Measurements from ENCODE around the gene CPED1.
"Not testable (repeated sequence)": the region's sequence is repeated elsewhere in the genome, so short reads cannot be mapped to it uniquely, and the experiment has no call there.

The CPED1 gene

GRCh38 chr7:121178869-121179497, 190.5 kb downstream of the CPED1 start:
- H3K27ac Mint-ChIP-seq = peak overlapping the region; percentile 89
- H3K9me3 Mint-ChIP-seq = no peaks in the 10 kb centered on the region
- peak; percentile 59 for ATAC-seq
- H3K4me1 Mint-ChIP-seq = peaks cover 67% of the 10 kb centered on the region
- H3K27me3 Mint-ChIP-seq = no peaks in the 10 kb centered on the region
- peaks cover 25% of the 10 kb centered on the region for H3K36me3 Mint-ChIP-seq
- peak overlapping the region; percentile 70 for H3K4me3 Mint-ChIP-seq

- peak; percentile 98 for ATAC-seq
- no peaks in the 10 kb centered on the region for H3K9me3 Mint-ChIP-seq
- H3K36me3 Mint-ChIP-seq = peaks cover 13% of the 10 kb centered on the region
- H3K4me3 Mint-ChIP-seq = peak overlapping the region; percentile 45
- H3K27me3 Mint-ChIP-seq = no peaks in the 10 kb centered on the region
- H3K4me1 Mint-ChIP-seq = peaks cover 62% of the 10 kb centered on the region
- H3K27ac Mint-ChIP-seq = peak overlapping the region; percentile 89
These were observed 192.0 kb downstream of the CPED1 start for GRCh38 chr7:121180436-121181063.

- Mint-ChIP-seq H3K9me3 (no peaks in the 10 kb centered on the region), H3K4me3 (no peak overlapping the region), H3K4me1 (peaks cover 62% of the 10 kb centered on the region)
These were observed 192.8 kb downstream of the CPED1 start for GRCh38 chr7:121181357-121181756.

GRCh38 chr7:121182281-121182680, 193.8 kb downstream of the CPED1 start:
- no peaks in the 10 kb centered on the region for H3K9me3 Mint-ChIP-seq
- ATAC-seq = no peak
- peaks cover 13% of the 10 kb centered on the region for H3K36me3 Mint-ChIP-seq
- peak overlapping the region; percentile 89 for H3K27ac Mint-ChIP-seq
- H3K27me3 Mint-ChIP-seq = no peaks in the 10 kb centered on the region
- peaks cover 61% of the 10 kb centered on the region for H3K4me1 Mint-ChIP-seq
- peak overlapping the region; percentile 48 for H3K4me3 Mint-ChIP-seq

More at GRCh38 chr7:121181357-121181756, 192.8 kb downstream of the CPED1 start:
- no peak for ATAC-seq
- peaks cover 13% of the 10 kb centered on the region for H3K36me3 Mint-ChIP-seq
- no peaks in the 10 kb centered on the region for H3K27me3 Mint-ChIP-seq
- peak overlapping the region; percentile 89 for H3K27ac Mint-ChIP-seq

GRCh38 chr7:121182902-121183301, 194.4 kb downstream of the CPED1 start:
- Mint-ChIP-seq H3K9me3 (no peaks in the 10 kb centered on the region), H3K27ac (peak overlapping the region; percentile 89), H3K36me3 (peaks cover 10% of the 10 kb centered on the region), H3K4me1 (peaks cover 59% of the 10 kb centered on the region), H3K27me3 (no peaks in the 10 kb centered on the region), H3K4me3 (no peak overlapping the region)
- no peak for ATAC-seq

- H3K27me3 Mint-ChIP-seq, ATAC-seq, H3K36me3 Mint-ChIP-seq, H3K9me3 Mint-ChIP-seq: not testable (repeated sequence)
- Mint-ChIP-seq H3K4me3 (peak overlapping the region; percentile 14), H3K4me1 (peaks cover 49% of the 10 kb centered on the region), H3K27ac (peak overlapping the region; percentile 89)
These were observed 195.4 kb downstream of the CPED1 start for GRCh38 chr7:121183883-121184282.

- H3K27me3 Mint-ChIP-seq = no peaks in the 10 kb centered on the region
- H3K27ac Mint-ChIP-seq = peak overlapping the region; percentile 25
- peaks cover 19% of the 10 kb centered on the region for H3K36me3 Mint-ChIP-seq
- no peak overlapping the region for H3K4me3 Mint-ChIP-seq
- peaks cover 31% of the 10 kb centered on the region for H3K4me1 Mint-ChIP-seq
- ATAC-seq = no peak
- H3K9me3 Mint-ChIP-seq = peaks cover 12% of the 10 kb centered on the region
These were observed 198.2 kb downstream of the CPED1 start for GRCh38 chr7:121186746-121187145.

- Mint-ChIP-seq H3K27ac (peak overlapping the region; percentile 25), H3K4me1 (peaks cover 30% of the 10 kb centered on the region), H3K4me3 (no peak overlapping the region), H3K36me3 (peaks cover 19% of the 10 kb centered on the region), H3K9me3 (peaks cover 12% of the 10 kb centered on the region), H3K27me3 (no peaks in the 10 kb centered on the region)
- ATAC-seq = no peak
These were observed 198.7 kb downstream of the CPED1 start for GRCh38 chr7:121187222-121187621.

GRCh38 chr7:121187676-121188075, 199.2 kb downstream of the CPED1 start:
- Mint-ChIP-seq H3K27me3 (no peaks in the 10 kb centered on the region), H3K4me1 (peaks cover 27% of the 10 kb centered on the region), H3K9me3 (peaks cover 12% of the 10 kb centered on the region), H3K27ac (peak overlapping the region; percentile 25), H3K36me3 (peaks cover 19% of the 10 kb centered on the region), H3K4me3 (no peak overlapping the region)
- no peak for ATAC-seq

- no peak for ATAC-seq
- Mint-ChIP-seq H3K4me3 (no peak overlapping the region), H3K4me1 (peaks cover 27% of the 10 kb centered on the region), H3K27ac (peak overlapping the region; percentile 53), H3K36me3 (peaks cover 25% of the 10 kb centered on the region), H3K27me3 (no peaks in the 10 kb centered on the region), H3K9me3 (peaks cover 12% of the 10 kb centered on the region)
These were observed 204.3 kb downstream of the CPED1 start for GRCh38 chr7:121192834-121193233.

- Mint-ChIP-seq H3K4me1 (peaks cover 39% of the 10 kb centered on the region), H3K27ac (no peak overlapping the region), H3K4me3 (no peak overlapping the region), H3K9me3 (peaks cover 1% of the 10 kb centered on the region), H3K27me3 (no peaks in the 10 kb centered on the region), H3K36me3 (peaks cover 9% of the 10 kb centered on the region)
- no peak for ATAC-seq
These were observed 206.5 kb downstream of the CPED1 start for GRCh38 chr7:121195010-121195409.

- no peak for ATAC-seq
These were observed 207.4 kb downstream of the CPED1 start for GRCh38 chr7:121195874-121196273.

GRCh38 chr7:121196286-121196685, 207.8 kb downstream of the CPED1 start:
- Mint-ChIP-seq H3K36me3 (peaks cover 6% of the 10 kb centered on the region), H3K9me3 (no peaks in the 10 kb centered on the region), H3K27me3 (no peaks in the 10 kb centered on the region), H3K4me3 (no peak overlapping the region), H3K27ac (peak overlapping the region; percentile 54), H3K4me1 (peaks cover 51% of the 10 kb centered on the region)
- ATAC-seq = no peak

More at GRCh38 chr7:121195874-121196273, 207.4 kb downstream of the CPED1 start:
- Mint-ChIP-seq H3K9me3 (no peaks in the 10 kb centered on the region), H3K27me3 (no peaks in the 10 kb centered on the region), H3K4me3 (no peak overlapping the region), H3K4me1 (peaks cover 47% of the 10 kb centered on the region), H3K36me3 (peaks cover 6% of the 10 kb centered on the region), H3K27ac (peak overlapping the region; percentile 54)

GRCh38 chr7:121197455-121197854, 208.9 kb downstream of the CPED1 start:
- ATAC-seq = no peak
- Mint-ChIP-seq H3K27me3 (no peaks in the 10 kb centered on the region), H3K36me3 (peaks cover 6% of the 10 kb centered on the region), H3K27ac (peak overlapping the region; percentile 50), H3K9me3 (no peaks in the 10 kb centered on the region), H3K4me3 (no peak overlapping the region), H3K4me1 (peaks cover 57% of the 10 kb centered on the region)

GRCh38 chr7:121198502-121198901, 210.0 kb downstream of the CPED1 start:
- Mint-ChIP-seq H3K27ac (peak overlapping the region; percentile 56), H3K4me1 (peaks cover 60% of the 10 kb centered on the region)

GRCh38 chr7:121202125-121202524, 213.6 kb downstream of the CPED1 start:
- peak overlapping the region; percentile 75 for H3K27ac Mint-ChIP-seq
- H3K9me3 Mint-ChIP-seq = no peaks in the 10 kb centered on the region
- no peaks in the 10 kb centered on the region for H3K27me3 Mint-ChIP-seq
- H3K36me3 Mint-ChIP-seq = peaks cover 13% of the 10 kb centered on the region
- H3K4me1 Mint-ChIP-seq = peaks cover 57% of the 10 kb centered on the region
- H3K4me3 Mint-ChIP-seq = no peak overlapping the region
- ATAC-seq = no peak

More at GRCh38 chr7:121198502-121198901, 210.0 kb downstream of the CPED1 start:
- no peaks in the 10 kb centered on the region for H3K27me3 Mint-ChIP-seq
- H3K4me3 Mint-ChIP-seq = no peak overlapping the region
- no peaks in the 10 kb centered on the region for H3K9me3 Mint-ChIP-seq
- peaks cover 12% of the 10 kb centered on the region for H3K36me3 Mint-ChIP-seq
- ATAC-seq = no peak

Measured in stimulated activated memory B cell treated with anti-CD40 and anti-IgM and Interleukin-4, amounts not matched to agents 10 μg/mL and 1 μg/mL and 100 μg/mL, for 72 hours (primary cell).